ENCODE data around the gene MOB2.
A peak's percentile ranks its signal among the peaks of the same experiment; 100 is the strongest.

- TF ChIP-seq USF1 (CRISPR knock-in tag; IDR thresholded peaks at IDR 0.05) (no peak), TAF1 (IDR thresholded peaks at IDR 0.05; ENCODE audit: control insufficient read depth, extremely low read depth, insufficient read depth, low read length, severe bottlenecking) (no peak), UBTF (IDR thresholded peaks at IDR 0.05; ENCODE audit: borderline replicate concordance in 1 of 2, low read depth in 2 of 2, low read length in 2 of 2) (no peak), CHCHD3 (CRISPR knock-in tag; IDR thresholded peaks at IDR 0.05) (no peak), ZNF263 (CRISPR knock-in tag; IDR thresholded peaks at IDR 0.05; ENCODE audit: borderline replicate concordance) (no peak), ZFP36 (IDR thresholded peaks at IDR 0.05; ENCODE audit: low read depth, low read length, partially characterized antibody) (no peak), CTCF (IDR thresholded peaks at IDR 0.05 in 2 of 3, conservative IDR thresholded peaks at IDR 0.05 in 1 of 3; ENCODE audit: insufficient read depth in 2 of 3, low read depth in 1 of 3, low read length in 3 of 3) (peak in 1 of 3 experiments; percentile 16; a peak in 1 of 6 replicates), GMEB1 (CRISPR knock-in tag; IDR thresholded peaks at IDR 0.05) (no peak), GATA2 (CRISPR knock-in tag; IDR thresholded peaks at IDR 0.05) (no peak)
Measured at GRCh38 chr11:1422481-1422880, 64.1 kb downstream of the MOB2 start.
